Fibroblast of villous mesenchyme (primary cell): ENCODE data around the gene OVOL3. TPM values are rescaled to one million over a fixed set of nuclear protein-coding genes. Genes with fewer than 3 reads are reported as not detected.

Experiments
- DNase-seq: peaks from one replicate; pipeline ENCODE4 v3.0.0-alpha.2; 2010; ENCODE audit warnings: low read depth
- H3K4me3 ChIP-seq: 2 replicates; pipeline ENCODE4 v1.5.1; 2011; ENCODE audit warnings: low read depth, mild to moderate bottlenecking, low read length
- CTCF ChIP-seq: IDR thresholded peaks from 2 replicates; pipeline ENCODE4 v1.5.1; 2012; ENCODE audit warnings: low read depth, mild to moderate bottlenecking, low read length; ENCODE audit not compliant: insufficient read depth
- total RNA-seq: library from RNA; depleted of rRNA; stranded (reverse); fragments of >200 nt; gene quantifications from 2 replicates; pipeline ENCODE4 v1.2.3, GENCODE V29; 2012

The OVOL3 gene
- total RNA-seq, 1 donor, result not detected

GRCh38 chr19:36106991-36107390 lies 4.0 kb upstream of the OVOL3 start:
- TF ChIP-seq CTCF, result no peak
- H3K4me3 ChIP-seq, result no peak overlapping the region
- no peak for DNase-seq

DNA sequence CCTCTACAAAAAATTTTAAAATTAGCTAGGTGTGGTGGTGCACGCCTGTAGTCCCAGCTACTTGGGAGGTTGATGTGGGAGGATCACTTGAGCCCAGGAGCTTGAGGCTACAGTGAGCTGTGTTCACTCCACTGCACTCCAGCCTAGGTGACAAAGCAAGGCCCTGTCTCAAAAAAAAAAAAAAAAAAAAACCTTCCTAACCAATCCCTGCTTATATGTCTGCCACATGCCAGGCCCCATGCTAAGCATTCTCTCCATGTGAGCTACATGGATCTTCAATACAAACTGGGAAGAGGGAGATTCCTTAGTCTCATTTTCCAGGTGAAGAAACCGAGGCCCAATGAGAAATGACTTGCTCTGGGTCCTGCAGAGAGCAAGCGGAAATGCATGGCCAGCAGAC lies 2.3 kb upstream of the OVOL3 start:
- no peak overlapping the region for H3K4me3 ChIP-seq
- DNase-seq, result no peak
- no peak for TF ChIP-seq CTCF

GRCh38 chr19:36111200-36111539 lies 227 bp downstream of the OVOL3 start:
- H3K4me3 ChIP-seq, result no peak overlapping the region
- no peak for DNase-seq
- TF ChIP-seq CTCF, result no peak

- DNase-seq, result no peak
- H3K4me3 ChIP-seq, result no peak overlapping the region
- TF ChIP-seq CTCF, result no peak
Observed at GRCh38 chr19:36112678-36113077, 1.7 kb downstream of the OVOL3 start.

DNA sequence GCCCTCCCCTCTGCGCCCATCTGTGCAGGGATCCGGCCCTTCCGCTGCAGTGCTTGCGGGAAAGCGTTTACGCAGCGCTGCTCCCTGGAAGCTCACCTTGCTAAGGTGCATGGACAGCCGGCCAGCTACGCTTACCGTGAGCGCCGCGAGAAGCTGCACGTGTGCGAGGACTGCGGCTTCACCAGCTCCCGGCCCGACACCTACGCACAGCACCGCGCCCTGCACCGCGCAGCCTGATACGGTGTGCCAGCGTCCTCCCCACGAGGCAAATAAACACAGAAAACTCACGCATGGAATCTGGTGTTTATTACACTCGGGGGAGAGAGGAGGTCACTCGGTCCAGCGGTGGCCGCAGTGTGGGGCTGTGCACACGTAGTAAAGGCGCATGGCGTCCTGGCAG lies 2.5 kb downstream of the OVOL3 start:
- DNase-seq, result no peak

DNA sequence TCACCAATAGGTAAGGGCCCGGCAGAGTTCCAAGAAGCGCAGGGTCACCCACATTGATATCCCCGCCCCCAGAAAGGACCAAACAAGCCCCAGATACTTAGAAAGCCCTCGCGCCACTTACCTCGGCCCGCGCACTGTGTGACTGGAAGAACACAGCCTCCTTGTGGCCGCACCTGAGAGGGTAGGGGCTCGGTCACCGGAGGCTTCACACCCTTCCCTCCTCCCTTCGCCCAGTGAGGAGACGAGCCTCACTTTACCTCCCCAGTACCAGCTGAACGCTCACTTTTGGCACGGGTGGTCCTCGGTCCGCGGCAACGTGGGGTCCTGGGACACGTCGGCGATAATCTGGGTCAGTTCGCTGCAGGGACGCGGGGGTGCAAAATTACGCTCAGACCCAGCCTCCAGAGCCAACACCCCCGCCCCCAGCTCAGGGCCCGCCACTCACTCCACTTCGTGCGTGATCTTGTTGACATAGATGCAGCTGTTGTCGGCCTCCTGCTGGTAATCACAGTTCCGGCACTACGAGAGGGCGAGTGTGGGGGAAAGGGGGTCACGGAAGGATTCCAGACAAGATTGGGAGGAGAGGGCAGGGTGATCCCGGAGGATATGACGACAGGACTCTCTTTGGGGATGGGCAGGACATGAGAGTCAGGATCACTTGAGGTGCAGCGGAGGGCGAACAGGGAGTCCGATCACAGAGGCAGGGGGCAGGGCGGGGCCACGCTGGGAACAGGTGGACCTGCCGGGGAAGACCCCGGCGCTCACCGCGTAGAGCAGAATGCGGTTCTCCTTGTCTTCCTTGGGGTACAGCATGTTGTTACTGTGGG lies 3.2 kb downstream of the OVOL3 start:
- peak; percentile 10 for TF ChIP-seq CTCF
- peak overlapping the region; percentile 97 for H3K4me3 ChIP-seq
- peak; percentile 40 for DNase-seq

More for the DNA sequence above, 2.5 kb downstream of the OVOL3 start:
- peak overlapping the region; percentile 97 for H3K4me3 ChIP-seq
- TF ChIP-seq CTCF, result no peak
